K562 (cell line): ENCODE results near the gene ECM1. TPM values are rescaled to one million over a fixed set of nuclear protein-coding genes. Genes with fewer than 3 reads are reported as not detected.
A peak's percentile ranks its signal among the peaks of the same experiment; 100 is the strongest.

Source experiments
- ARID1B ChIP-seq: fragments of 450-650 bp; IDR thresholded peaks from 2 replicates; pipeline ENCODE4 v1.6.1; 2016; ENCODE audit warnings: antibody characterized with exemption, mild to moderate bottlenecking, inconsistent platforms
- CBX3 ChIP-seq, 2 experiments: IDR thresholded peaks; 1 replicate in 1 of 2; 2 replicates in 1 of 2; pipeline ENCODE4 v1.6.1; 2012; ENCODE audit warnings: inconsistent platforms in 2 of 2, low read length in 2 of 2, borderline replicate concordance in 1 of 2, control low read depth in 1 of 2
- CCNT2 ChIP-seq: IDR thresholded peaks from 2 replicates; pipeline ENCODE4 v1.6.1; 2011; ENCODE audit warnings: borderline replicate concordance, low read depth, mild to moderate bottlenecking, moderate library complexity, mixed read lengths, low read length; ENCODE audit not compliant: insufficient read length; ENCODE audit errors: extremely low read depth
- CREB5 ChIP-seq: fragments of 250-450 bp; sonication (Bioruptor Pico); IDR thresholded peaks from 2 replicates; pipeline ENCODE4 v1.5.0; 2020; ENCODE audit warnings: mild to moderate bottlenecking
- CTBP1 ChIP-seq: fragments of 450-650 bp; IDR thresholded peaks from 2 replicates; pipeline ENCODE4 v1.6.1; 2016; ENCODE audit warnings: borderline replicate concordance
- CXXC5 ChIP-seq: fragments of 250-450 bp; sonication (Bioruptor Pico); IDR thresholded peaks from 2 replicates; pipeline ENCODE4 v1.8.0; 2022; ENCODE audit warnings: inconsistent platforms, mild to moderate bottlenecking, moderate library complexity
- EP300 ChIP-seq: IDR thresholded peaks from 2 replicates; pipeline ENCODE4 v1.6.1; 2012; ENCODE audit warnings: low read length, improper control_type of control experiment
- GABPB1 ChIP-seq: sonication (generic); formaldehyde crosslinking; IDR thresholded peaks from 2 replicates; pipeline ENCODE4 v1.8.0; 2022; ENCODE audit warnings: mild to moderate bottlenecking, missing genetic modification reagents
- JUN ChIP-seq, 2 experiments: sonication (generic) in 1 of 2; formaldehyde crosslinking in 1 of 2; IDR thresholded peaks; 2 replicates each; pipeline versions ENCODE4 v1.6.1 to v1.8.0; 2012 to 2022; ENCODE audit warnings: borderline replicate concordance in 2 of 2, mild to moderate bottlenecking in 2 of 2, improper control_type of control experiment in 1 of 2, low read depth in 1 of 2, low read length in 1 of 2, missing genetic modification reagents in 1 of 2
- NONO ChIP-seq, 2 experiments: fragments of 200-400 bp in 1 of 2; fragments of 450-650 bp in 1 of 2; formaldehyde crosslinking in 1 of 2; IDR thresholded peaks; 2 replicates each; pipeline ENCODE4 v1.6.1; 2017; ENCODE audit warnings: low read depth in 2 of 2, mild to moderate bottlenecking in 2 of 2, moderate library complexity in 2 of 2, low read length in 1 of 2
- PHTF2 ChIP-seq: fragments of 250-450 bp; sonication (Bioruptor Pico); IDR thresholded peaks from 2 replicates; pipeline ENCODE4 v1.5.0; 2021; ENCODE audit warnings: mild to moderate bottlenecking
- POLR2A ChIP-seq: fragments of 450-650 bp; conservative IDR thresholded peaks from 2 replicates; pipeline ENCODE4 v1.6.1; 2016
- SAP30 ChIP-seq: fragments of 200-600 bp; sonication (generic); IDR thresholded peaks from 2 replicates; pipeline ENCODE4 v1.6.1; 2012; ENCODE audit warnings: borderline replicate concordance, low read depth, mild to moderate bottlenecking, moderate library complexity, low read length, control low read depth, inconsistent platforms; ENCODE audit not compliant: insufficient read depth, poor library complexity, severe bottlenecking
- SIN3A ChIP-seq, 2 experiments: fragments of 150-350 bp in 1 of 2; IDR thresholded peaks; 2 replicates each; pipeline ENCODE4 v1.6.1; 2011 to 2016; ENCODE audit warnings: borderline replicate concordance in 2 of 2, low read depth in 2 of 2, low read length in 2 of 2, mild to moderate bottlenecking in 2 of 2, moderate library complexity in 2 of 2; ENCODE audit not compliant: control insufficient read depth in 1 of 2
- STAT5B ChIP-seq: fragments of 250-450 bp; sonication (Bioruptor Pico); IDR thresholded peaks from 2 replicates; pipeline ENCODE4 v1.8.0; 2021; ENCODE audit warnings: mild to moderate bottlenecking, inconsistent platforms
- TAF15 ChIP-seq: fragments of 200-400 bp; formaldehyde crosslinking; IDR thresholded peaks from 2 replicates; pipeline ENCODE4 v1.6.1; 2017; ENCODE audit warnings: mild to moderate bottlenecking, low read depth, low read length, moderate library complexity
- TAF9B ChIP-seq: fragments of 450-650 bp; IDR thresholded peaks from 2 replicates; pipeline ENCODE4 v1.6.1; 2018; ENCODE audit warnings: mild to moderate bottlenecking; ENCODE audit not compliant: partially characterized antibody
- UBTF ChIP-seq, 2 experiments: IDR thresholded peaks; 2 replicates each; pipeline ENCODE4 v1.6.1; 2012; ENCODE audit warnings: improper control_type of control experiment in 2 of 2, low read depth in 2 of 2, low read length in 2 of 2, borderline replicate concordance in 1 of 2
- ZNF263 ChIP-seq: sonication (generic); formaldehyde crosslinking; IDR thresholded peaks from 2 replicates; pipeline ENCODE4 v1.8.0; 2022; ENCODE audit warnings: mild to moderate bottlenecking, missing genetic modification reagents, borderline replicate concordance
- ZNF431 ChIP-seq: sonication (generic); formaldehyde crosslinking; IDR thresholded peaks from 2 replicates; pipeline ENCODE4 v1.8.0; 2022; ENCODE audit warnings: mild to moderate bottlenecking, missing genetic modification reagents
- polyA plus RNA-seq, 8 experiments: library from polyadenylated mRNA; depleted of rRNA in 4 of 8; stranded (reverse) in 5 of 8; unstranded in 3 of 8; fragments of >200 nt; fragmentation: Nextera tagmentation in 2 of 8; fragmentation: Illumina TruSeq in 1 of 8; extraction: Ambion mirVana in 2 of 8; extraction: Trizol in 1 of 8; gene quantifications; 2 replicates each; pipeline versions ENCODE4 v1.2.1 to v1.2.3, GENCODE V29; 2011 to 2014; ENCODE audit warnings: inconsistent platforms in 1 of 8, missing spikeins in 1 of 8
- total RNA-seq, 7 experiments: library from RNA; depleted of rRNA in 6 of 7; stranded (reverse); fragments of >200 nt in 6 of 7; fragmentation: Illumina TruSeq in 2 of 7; extraction: Trizol in 2 of 7; gene quantifications; 2 replicates each; pipeline versions ENCODE4 v1.2.1 to v1.2.3, GENCODE V29; 2011 to 2021; ENCODE audit warnings: low replicate concordance in 1 of 7
- TF ChIP-seq, protein P1 (sequence below): sonication (generic); formaldehyde crosslinking; IDR thresholded peaks from 2 replicates; pipeline ENCODE4 v1.8.0; 2022; ENCODE audit warnings: missing genetic modification reagents, mild to moderate bottlenecking, moderate library complexity, borderline replicate concordance
- TF ChIP-seq, protein P2 (sequence below): fragments of 450-650 bp; IDR thresholded peaks from 2 replicates; pipeline ENCODE4 v1.6.1; 2016; ENCODE audit warnings: low read depth, mild to moderate bottlenecking, moderate library complexity

Gene ECM1
- total and polyA plus RNA-seq, 9 of the 15 experiments (the other 6 are each of a cell fraction or from before 2014, with no cell fraction given): 6.6 to 52.2 (median 12.8) TPM

DNA sequence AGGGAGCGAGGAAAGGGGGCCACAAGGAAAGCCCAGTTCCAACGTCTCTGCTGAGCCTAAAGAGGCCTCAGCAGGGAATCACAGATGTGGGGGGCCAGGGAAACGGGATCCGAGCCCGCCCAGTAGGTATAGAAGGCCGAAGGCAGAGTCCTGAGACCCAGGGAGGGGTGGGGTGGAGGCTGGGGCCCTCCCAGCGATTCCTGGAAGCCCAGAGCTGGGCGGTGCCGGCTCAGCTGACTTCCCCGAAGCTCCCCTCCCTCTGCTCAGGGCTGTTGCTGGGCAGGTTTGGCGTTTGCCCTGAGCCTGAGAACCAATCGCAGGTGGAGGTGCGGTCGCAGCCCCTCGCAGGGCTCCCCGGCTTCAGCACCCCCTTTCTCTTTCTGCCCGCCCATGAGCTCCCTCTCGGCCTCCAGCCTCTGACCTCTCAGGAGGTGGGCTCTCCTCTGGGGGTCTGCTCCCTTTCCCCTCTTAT lies 54.1 kb downstream of the ECM1 start (continued):
- no peak for TF ChIP-seq ZNF431
- peak; percentile 27; the same call in 1 of the 2 replicates for TF ChIP-seq CXXC5 (CRISPR knock-in tag)
- TF ChIP-seq EP300: 0 out of 2 replicates have a peak, but pooled peaks have one; percentile 35
- no peak for TF ChIP-seq CBX3 (IDR thresholded peaks at IDR 0.05; ENCODE audit: borderline replicate concordance in 1 of 2, low read length in 2 of 2)
- no peak; the same call in 1 of the 2 replicates for TF ChIP-seq CTBP1
- TF ChIP-seq, protein P1, sequence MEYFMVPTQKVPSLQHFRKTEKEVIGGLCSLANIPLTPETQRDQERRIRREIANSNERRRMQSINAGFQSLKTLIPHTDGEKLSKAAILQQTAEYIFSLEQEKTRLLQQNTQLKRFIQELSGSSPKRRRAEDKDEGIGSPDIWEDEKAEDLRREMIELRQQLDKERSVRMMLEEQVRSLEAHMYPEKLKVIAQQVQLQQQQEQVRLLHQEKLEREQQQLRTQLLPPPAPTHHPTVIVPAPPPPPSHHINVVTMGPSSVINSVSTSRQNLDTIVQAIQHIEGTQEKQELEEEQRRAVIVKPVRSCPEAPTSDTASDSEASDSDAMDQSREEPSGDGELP (CRISPR knock-in tag): peak; percentile 98
- peak; percentile 32; the same call in 1 of the 2 replicates for TF ChIP-seq POLR2A
- 0 out of 2 replicates have a peak, but pooled peaks have one; percentile 37 for TF ChIP-seq PHTF2 (CRISPR knock-in tag)
- TF ChIP-seq JUN (IDR thresholded peaks at IDR 0.05; ENCODE audit: borderline replicate concordance, low read depth, low read length): 0 out of 2 replicates have a peak, but pooled peaks have one; percentile 5
- no peak for TF ChIP-seq JUN (CRISPR knock-in tag; IDR thresholded peaks at IDR 0.05; ENCODE audit: borderline replicate concordance)
- 0 out of 4 replicates have a peak, but pooled peaks of 1 of the 2 experiments have one; percentile 4 for TF ChIP-seq UBTF (IDR thresholded peaks at IDR 0.05; ENCODE audit: borderline replicate concordance in 1 of 2, low read depth in 2 of 2, low read length in 2 of 2)
- TF ChIP-seq STAT5B (CRISPR knock-in tag): no peak
- peak; percentile 10 for TF ChIP-seq SAP30
- TF ChIP-seq GABPB1: peak; percentile 8; the same call in 1 of the 2 replicates
- TF ChIP-seq TAF9B: peak; percentile 83
- TF ChIP-seq CCNT2: peak; percentile 76
- no peak for TF ChIP-seq CREB5 (CRISPR knock-in tag)
- 0 out of 4 replicates have a peak, but pooled peaks of 1 of the 2 experiments have one; percentile 9 for TF ChIP-seq NONO (IDR thresholded peaks at IDR 0.05; ENCODE audit: low read depth in 2 of 2, low read length in 1 of 2)
- peak; percentile 72 to 90; a peak in 3 of 4 replicates for TF ChIP-seq SIN3A (IDR thresholded peaks at IDR 0.05; ENCODE audit: borderline replicate concordance in 2 of 2, control insufficient read depth in 1 of 2, low read depth in 2 of 2, low read length in 2 of 2)
- TF ChIP-seq, protein P2, sequence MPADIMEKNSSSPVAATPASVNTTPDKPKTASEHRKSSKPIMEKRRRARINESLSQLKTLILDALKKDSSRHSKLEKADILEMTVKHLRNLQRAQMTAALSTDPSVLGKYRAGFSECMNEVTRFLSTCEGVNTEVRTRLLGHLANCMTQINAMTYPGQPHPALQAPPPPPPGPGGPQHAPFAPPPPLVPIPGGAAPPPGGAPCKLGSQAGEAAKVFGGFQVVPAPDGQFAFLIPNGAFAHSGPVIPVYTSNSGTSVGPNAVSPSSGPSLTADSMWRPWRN: no peak
- no peak for TF ChIP-seq TAF15
- TF ChIP-seq ZNF263 (CRISPR knock-in tag): no peak
- TF ChIP-seq ARID1B: peak; percentile 25; the same call in 1 of the 2 replicates
